Body of pancreas (tissue), 4 donors: Measurements from ENCODE around the gene VAPA.

ENCODE experiments used
- POLR2A ChIP-seq, 3 donors: fragments of 450-650 bp; IDR thresholded peaks; one replicate each; pipeline ENCODE4 v1.6.1; 2016; ENCODE audit warnings: antibody characterized with exemption in 3 of 3, mild to moderate bottlenecking in 2 of 3
- TF ChIP-seq, protein P1 (sequence below), 7 experiments: fragments of 450-650 bp in 4 of 7; fragments of 200-600 bp in 3 of 7; sonication (generic) in 3 of 7; IDR thresholded peaks; one replicate each; pipeline ENCODE4 v1.5.1; 2016 to 2019; ENCODE audit warnings: antibody characterized with exemption in 7 of 7

DNA sequence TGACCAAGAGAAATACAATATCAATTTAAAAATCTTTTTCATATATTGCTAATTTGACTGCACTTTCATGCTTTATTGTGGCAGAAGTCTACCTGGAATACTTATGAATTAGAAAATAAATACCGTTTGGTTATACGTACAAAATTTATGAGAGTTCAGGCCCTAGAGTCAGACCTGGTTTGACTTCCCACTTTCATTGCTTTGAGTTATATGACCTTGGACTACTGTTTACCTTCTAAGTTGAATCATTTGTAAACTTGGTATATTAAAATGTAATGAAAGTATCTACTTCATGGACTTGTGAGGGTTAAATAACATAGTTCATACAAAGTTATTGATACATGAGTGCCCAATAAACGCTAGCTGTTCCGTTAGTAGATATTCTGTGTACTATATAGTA, 12.0 kb downstream of the VAPA start:
- TF ChIP-seq, protein P1, sequence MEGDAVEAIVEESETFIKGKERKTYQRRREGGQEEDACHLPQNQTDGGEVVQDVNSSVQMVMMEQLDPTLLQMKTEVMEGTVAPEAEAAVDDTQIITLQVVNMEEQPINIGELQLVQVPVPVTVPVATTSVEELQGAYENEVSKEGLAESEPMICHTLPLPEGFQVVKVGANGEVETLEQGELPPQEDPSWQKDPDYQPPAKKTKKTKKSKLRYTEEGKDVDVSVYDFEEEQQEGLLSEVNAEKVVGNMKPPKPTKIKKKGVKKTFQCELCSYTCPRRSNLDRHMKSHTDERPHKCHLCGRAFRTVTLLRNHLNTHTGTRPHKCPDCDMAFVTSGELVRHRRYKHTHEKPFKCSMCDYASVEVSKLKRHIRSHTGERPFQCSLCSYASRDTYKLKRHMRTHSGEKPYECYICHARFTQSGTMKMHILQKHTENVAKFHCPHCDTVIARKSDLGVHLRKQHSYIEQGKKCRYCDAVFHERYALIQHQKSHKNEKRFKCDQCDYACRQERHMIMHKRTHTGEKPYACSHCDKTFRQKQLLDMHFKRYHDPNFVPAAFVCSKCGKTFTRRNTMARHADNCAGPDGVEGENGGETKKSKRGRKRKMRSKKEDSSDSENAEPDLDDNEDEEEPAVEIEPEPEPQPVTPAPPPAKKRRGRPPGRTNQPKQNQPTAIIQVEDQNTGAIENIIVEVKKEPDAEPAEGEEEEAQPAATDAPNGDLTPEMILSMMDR (IDR thresholded peaks at IDR 0.05): no peak
- no peak for TF ChIP-seq POLR2A (IDR thresholded peaks at IDR 0.05)
